ENCODE data around the gene VSTM2L.

VSTM2L gene

GRCh38 chr20:37869334-37869861, 33.5 kb upstream of the VSTM2L start:
- no peak for DNase-seq
- TF ChIP-seq, protein P1, sequence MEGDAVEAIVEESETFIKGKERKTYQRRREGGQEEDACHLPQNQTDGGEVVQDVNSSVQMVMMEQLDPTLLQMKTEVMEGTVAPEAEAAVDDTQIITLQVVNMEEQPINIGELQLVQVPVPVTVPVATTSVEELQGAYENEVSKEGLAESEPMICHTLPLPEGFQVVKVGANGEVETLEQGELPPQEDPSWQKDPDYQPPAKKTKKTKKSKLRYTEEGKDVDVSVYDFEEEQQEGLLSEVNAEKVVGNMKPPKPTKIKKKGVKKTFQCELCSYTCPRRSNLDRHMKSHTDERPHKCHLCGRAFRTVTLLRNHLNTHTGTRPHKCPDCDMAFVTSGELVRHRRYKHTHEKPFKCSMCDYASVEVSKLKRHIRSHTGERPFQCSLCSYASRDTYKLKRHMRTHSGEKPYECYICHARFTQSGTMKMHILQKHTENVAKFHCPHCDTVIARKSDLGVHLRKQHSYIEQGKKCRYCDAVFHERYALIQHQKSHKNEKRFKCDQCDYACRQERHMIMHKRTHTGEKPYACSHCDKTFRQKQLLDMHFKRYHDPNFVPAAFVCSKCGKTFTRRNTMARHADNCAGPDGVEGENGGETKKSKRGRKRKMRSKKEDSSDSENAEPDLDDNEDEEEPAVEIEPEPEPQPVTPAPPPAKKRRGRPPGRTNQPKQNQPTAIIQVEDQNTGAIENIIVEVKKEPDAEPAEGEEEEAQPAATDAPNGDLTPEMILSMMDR (IDR thresholded peaks at IDR 0.05; ENCODE audit: low read depth, low read length, missing control alignments) = no peak
- in situ Hi-C loops (cut with HindIII; ENCODE audit: low pct_ligation_motif_present, low sequenced_read_pairs) = no loop called here
- H3K36me3 ChIP-seq (replicated peaks) = no peaks in the 10 kb centered on the region
- H3K27ac ChIP-seq = no peak overlapping the region
- H3K4me3 ChIP-seq (ENCODE audit: low read depth, low read length) = no peak overlapping the region
- H3K27me3 ChIP-seq (replicated peaks) = no peaks in the 10 kb centered on the region

- H3K36me3 ChIP-seq (replicated peaks) = no peaks in the 10 kb centered on the region
- in situ Hi-C loops (cut with HindIII; ENCODE audit: low pct_ligation_motif_present, low sequenced_read_pairs) = no loop called here
Observed at GRCh38 chr20:37870294-37870693, 32.6 kb upstream of the VSTM2L start.

GRCh38 chr20:37871751-37872150, 31.2 kb upstream of the VSTM2L start:
- in situ Hi-C loops (cut with HindIII; ENCODE audit: low pct_ligation_motif_present, low sequenced_read_pairs) = no loop called here
- H3K36me3 ChIP-seq (replicated peaks) = no peaks in the 10 kb centered on the region
- no peak overlapping the region for H3K4me3 ChIP-seq (ENCODE audit: low read depth, low read length)
- DNase-seq = no peak
- H3K27ac ChIP-seq = no peak overlapping the region
- H3K27me3 ChIP-seq (replicated peaks) = no peaks in the 10 kb centered on the region
- TF ChIP-seq, protein P1 (IDR thresholded peaks at IDR 0.05; ENCODE audit: low read depth, low read length, missing control alignments) = no peak

More at GRCh38 chr20:37870294-37870693, 32.6 kb upstream of the VSTM2L start:
- H3K27ac ChIP-seq = no peak overlapping the region
- H3K4me3 ChIP-seq (ENCODE audit: low read depth, low read length) = no peak overlapping the region
- H3K27me3 ChIP-seq (replicated peaks) = no peaks in the 10 kb centered on the region
- no peak for DNase-seq
- TF ChIP-seq, protein P1 (IDR thresholded peaks at IDR 0.05; ENCODE audit: low read depth, low read length, missing control alignments) = no peak

DNA sequence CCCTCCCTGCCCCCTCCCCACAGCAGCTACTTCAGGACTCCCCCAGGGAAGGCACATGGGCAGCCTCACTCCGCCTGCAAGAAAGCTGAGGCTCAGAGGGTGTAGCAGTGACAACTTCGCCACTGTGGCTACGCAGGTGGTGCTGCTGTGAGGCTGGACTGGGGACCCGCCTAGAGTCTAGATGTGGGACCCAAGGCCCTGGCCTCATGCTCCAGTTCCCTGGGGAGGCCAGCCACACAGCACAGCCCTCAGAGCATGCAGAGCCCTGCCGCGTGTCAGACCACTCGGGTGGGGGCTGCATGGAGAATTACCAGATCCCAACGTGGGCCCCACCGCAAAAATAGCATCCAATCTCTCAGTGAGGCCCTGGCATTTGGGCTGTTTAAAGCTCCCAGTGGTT, 30.8 kb upstream of the VSTM2L start:
- TF ChIP-seq, protein P1 (IDR thresholded peaks at IDR 0.05; ENCODE audit: low read depth, low read length, missing control alignments) = no peak
- Histone ChIP-seq H3K27me3 (replicated peaks) (no peaks in the 10 kb centered on the region), H3K4me3 (ENCODE audit: low read depth, low read length) (no peak overlapping the region), H3K36me3 (replicated peaks) (no peaks in the 10 kb centered on the region), H3K27ac (no peak overlapping the region)
- DNase-seq = no peak
- in situ Hi-C loops (cut with HindIII; ENCODE audit: low pct_ligation_motif_present, low sequenced_read_pairs) = no loop called here

GRCh38 chr20:37873884-37874283, 29.0 kb upstream of the VSTM2L start:
- Histone ChIP-seq H3K4me3 (ENCODE audit: low read depth, low read length) (no peak overlapping the region), H3K36me3 (replicated peaks) (no peaks in the 10 kb centered on the region), H3K27me3 (replicated peaks) (no peaks in the 10 kb centered on the region), H3K27ac (no peak overlapping the region)
- in situ Hi-C loops (cut with HindIII; ENCODE audit: low pct_ligation_motif_present, low sequenced_read_pairs) = no loop called here
- no peak for DNase-seq
- TF ChIP-seq, protein P1 (IDR thresholded peaks at IDR 0.05; ENCODE audit: low read depth, low read length, missing control alignments) = no peak
